Measurements from ENCODE around the gene HNF1B. TPM values are rescaled to one million over a fixed set of nuclear protein-coding genes. Genes with fewer than 3 reads are reported as not detected.
A peak's percentile ranks its signal among the peaks of the same experiment; 100 is the strongest.

HNF1B gene
- total and polyA plus RNA-seq, 5 donors: not detected

DNA sequence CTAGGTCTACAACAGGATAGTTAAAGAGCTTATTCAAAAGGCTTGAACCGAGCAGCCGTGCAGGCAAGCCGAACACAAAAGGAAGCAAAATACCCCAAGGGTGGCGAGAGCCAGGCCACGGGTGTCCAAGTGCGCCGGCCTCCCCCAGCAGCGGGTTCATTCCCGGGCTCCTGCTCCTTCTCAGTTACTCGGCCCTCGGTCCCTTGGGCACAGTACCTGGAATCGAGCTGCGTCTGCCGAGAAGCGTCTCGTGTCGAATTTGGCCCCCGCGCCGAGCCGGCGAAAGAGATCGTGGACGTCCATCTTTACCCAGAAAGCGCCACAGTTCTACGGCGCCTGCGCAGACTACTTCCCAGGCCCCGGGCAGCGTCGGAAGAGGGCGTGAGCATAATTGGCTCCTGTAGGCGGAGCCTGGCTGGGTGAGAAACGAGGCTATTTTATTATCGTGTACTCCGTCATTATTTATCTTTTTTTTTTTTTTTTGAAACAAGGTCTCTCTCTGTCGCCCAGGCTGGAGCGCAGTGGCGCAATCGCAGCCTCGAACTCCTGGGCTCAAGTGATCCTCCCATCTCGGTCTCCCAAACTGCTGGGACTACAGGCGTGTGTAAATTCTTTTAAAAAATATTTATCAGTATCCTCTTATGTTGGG lies 101.6 kb downstream of the HNF1B start, which contains the start of gene DDX52:
Gene DDX52 (minus strand): TSS at position 329 of the 649 bp plus-strand sequence. CDS start 26 bp downstream, at position 303.
- under 1% methylated on average over 43 of the region's 43 CpGs for WGBS
- intact Hi-C loops (cut with DNase I): loop anchor here in 1 of 4 donors (10.0 kb wide), 1 partner anchor 172 kb away; no protein-coding TSS in a partner anchor
- peak; percentile 96 to 98 (median 96) for DNase-seq
- Histone ChIP-seq H3K4me1 (ENCODE audit: control insufficient read depth, insufficient read depth, low read length) (no peaks in the 10 kb centered on the region), H3K27ac (ENCODE audit: low read length) (peak within 1 kb of the TSS; percentile 90), H3K9me3 (ENCODE audit: control insufficient read depth, low read length) (no peaks in the 10 kb centered on the region), H3K27me3 (ENCODE audit: control insufficient read depth, insufficient read depth) (no peaks in the 10 kb centered on the region), H3K4me3 (ENCODE audit: low read length) (peak within 1 kb of the TSS; percentile 83)
- peak; percentile 99 for ATAC-seq

DNA sequence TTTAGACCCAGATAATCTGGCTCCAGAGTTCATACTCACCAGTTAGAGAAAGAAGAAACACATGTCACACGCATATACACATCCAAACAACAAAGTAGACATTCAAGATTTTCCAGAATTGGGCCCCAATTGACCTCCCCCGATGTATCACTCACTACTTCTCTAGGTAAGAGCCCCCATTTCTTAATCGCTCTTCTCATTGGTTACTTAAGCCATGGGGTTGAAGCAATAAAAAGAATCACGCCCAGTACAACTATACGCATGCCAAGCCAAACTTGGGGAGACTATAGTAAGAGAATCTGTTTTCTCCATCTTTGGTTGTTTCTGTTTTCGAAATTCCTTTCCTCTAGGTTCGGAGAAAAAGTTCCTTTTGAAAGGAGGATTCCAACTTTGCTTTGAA lies 102.2 kb downstream of the HNF1B start:
- under 1% methylated on average over 7 of the region's 7 CpGs for WGBS
- intact Hi-C loops (cut with DNase I): loop anchor here in 1 of 4 donors (10.0 kb wide), 1 partner anchor 172 kb away; no protein-coding TSS in a partner anchor
- peak; percentile 38 to 51 for ATAC-seq

DNA sequence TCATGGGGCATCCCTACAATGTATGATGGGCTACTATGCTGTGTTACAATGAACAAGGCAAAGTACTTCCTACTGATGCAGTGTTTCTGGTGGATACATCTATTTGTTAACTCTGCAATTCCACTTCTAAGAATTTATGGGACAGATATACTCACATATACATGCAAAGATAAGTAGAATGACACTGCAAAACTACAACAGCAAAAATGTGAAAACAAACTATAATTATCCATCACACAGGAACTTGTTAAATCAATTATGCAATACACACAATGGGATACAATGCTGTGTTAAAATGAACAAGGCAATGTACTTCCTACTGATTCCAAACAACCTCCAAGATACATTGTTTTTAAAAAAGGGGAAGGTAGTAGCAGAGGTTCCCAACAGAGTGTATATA lies 104.8 kb downstream of the HNF1B start:
- DNase-seq (no peak), ATAC-seq (no peak)
- intact Hi-C loops (cut with DNase I): loop anchor here in 1 of 4 donors (10.0 kb wide), 1 partner anchor 175 kb away; no protein-coding TSS in a partner anchor

More for the DNA sequence above, 102.2 kb downstream of the HNF1B start:
- peak overlapping the region; percentile 90 for H3K27ac ChIP-seq (ENCODE audit: low read length)
- H3K27me3 ChIP-seq (ENCODE audit: control insufficient read depth, insufficient read depth): no peaks in the 10 kb centered on the region
- no peaks in the 10 kb centered on the region for H3K4me1 ChIP-seq (ENCODE audit: control insufficient read depth, insufficient read depth, low read length)
- peak overlapping the region; percentile 83 for H3K4me3 ChIP-seq (ENCODE audit: low read length)
- no peak for DNase-seq
- no peaks in the 10 kb centered on the region for H3K9me3 ChIP-seq (ENCODE audit: control insufficient read depth, low read length)

DNA sequence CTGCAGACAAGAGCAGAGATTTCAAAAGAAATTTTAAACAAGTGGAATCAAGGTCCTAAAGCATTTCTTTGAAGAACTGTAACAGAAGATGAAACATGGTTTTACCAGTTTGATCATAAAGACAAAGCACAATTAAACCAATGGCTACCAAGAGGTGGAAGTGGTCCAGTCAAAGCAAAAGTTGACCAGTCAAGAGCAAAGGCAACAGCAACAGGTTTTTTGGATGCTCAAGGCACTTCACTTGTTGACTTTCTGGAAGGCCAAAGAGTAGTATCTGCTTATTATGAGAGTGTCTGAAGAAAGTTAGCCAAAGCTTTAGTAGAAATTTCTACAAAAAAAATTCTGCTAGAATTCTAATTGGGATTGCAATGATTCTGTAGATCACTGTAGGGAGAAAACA lies 106.9 kb downstream of the HNF1B start:
- Histone ChIP-seq H3K4me1 (ENCODE audit: control insufficient read depth, insufficient read depth, low read length) (no peaks in the 10 kb centered on the region), H3K27me3 (ENCODE audit: control insufficient read depth, insufficient read depth) (no peaks in the 10 kb centered on the region), H3K9me3 (ENCODE audit: control insufficient read depth, low read length) (no peaks in the 10 kb centered on the region), H3K27ac (ENCODE audit: low read length) (no peak overlapping the region), H3K4me3 (ENCODE audit: low read length) (no peak overlapping the region)
- intact Hi-C loops (cut with DNase I): no loop called here
- ATAC-seq: no peak
- no peak for DNase-seq

More for the DNA sequence above, 104.8 kb downstream of the HNF1B start:
- Histone ChIP-seq H3K4me1 (ENCODE audit: control insufficient read depth, insufficient read depth, low read length) (no peaks in the 10 kb centered on the region), H3K9me3 (ENCODE audit: control insufficient read depth, low read length) (no peaks in the 10 kb centered on the region), H3K27ac (ENCODE audit: low read length) (no peak overlapping the region), H3K4me3 (ENCODE audit: low read length) (no peak overlapping the region), H3K27me3 (ENCODE audit: control insufficient read depth, insufficient read depth) (no peaks in the 10 kb centered on the region)

Other genes with a start within 250 kb of the HNF1B start
- gene SYNRG, start 135.6 kb downstream of the HNF1B start, total RNA-seq: 10 to 100 TPM; 30.3 to 35.9 (median 35.5) TPM
- gene SYNRG, start 135.6 kb downstream of the HNF1B start, polyA plus RNA-seq: 6.0 TPM
- 10 to 100 TPM; 14.3 to 16.5 (median 15.5) TPM for gene DDX52, start 101.6 kb downstream of the HNF1B start, total RNA-seq
- gene DDX52, start 101.6 kb downstream of the HNF1B start, polyA plus RNA-seq: 8.7 TPM
- not detected for gene TBC1D3K, start 179.4 kb upstream of the HNF1B start, total RNA-seq
- gene TBC1D3K, start 179.4 kb upstream of the HNF1B start, polyA plus RNA-seq: not detected
- 1 to 10 TPM; 4.5 to 7.9 (median 5.8) TPM for gene TBC1D3L, start 244.0 kb upstream of the HNF1B start, total RNA-seq
- gene TBC1D3L, start 244.0 kb upstream of the HNF1B start, polyA plus RNA-seq: 2.8 TPM